Psoas muscle (tissue), 8 donors: Measurements from ENCODE around the gene AOC2. TPM values are rescaled to one million over a fixed set of nuclear protein-coding genes. Genes with fewer than 3 reads are reported as not detected.

Source experiments
- ATAC-seq, 4 donors: fragments of 200-7000 bp; cut with Tn5 transposase; one replicate each; pipeline ENCODE4 v1.9.1; 2020; ENCODE audit warnings: moderate library complexity in 3 of 4, mild to moderate bottlenecking in 2 of 4
- DNase-seq, 2 donors: peaks; one replicate each; pipeline ENCODE4 v3.0.0-alpha.2; 2020
- H3K27ac ChIP-seq: fragments of 200-600 bp; one replicate; pipeline ENCODE4 v1.8.0; 2022
- H3K27me3 ChIP-seq, 3 donors: fragments of 200-600 bp in 1 of 3; one replicate each; pipeline versions ENCODE4 v1.6.1 to v1.8.0; 2013 to 2022; ENCODE audit warnings: low read length in 2 of 3, mild to moderate bottlenecking in 2 of 3, moderate library complexity in 1 of 3; ENCODE audit not compliant: insufficient read depth in 3 of 3
- H3K36me3 ChIP-seq, 2 donors: fragments of 200-600 bp in 1 of 2; one replicate each; pipeline versions ENCODE4 v1.6.1 to v1.8.0; 2013 to 2022; ENCODE audit warnings: low read depth in 1 of 2, mild to moderate bottlenecking in 1 of 2, moderate library complexity in 1 of 2; ENCODE audit not compliant: insufficient read depth in 1 of 2
- H3K4me1 ChIP-seq: fragments of 200-600 bp; one replicate; pipeline ENCODE4 v1.8.0; 2022
- H3K4me3 ChIP-seq: fragments of 200-600 bp; one replicate; pipeline ENCODE4 v1.8.0; 2022; ENCODE audit warnings: mild to moderate bottlenecking
- H3K9me3 ChIP-seq: fragments of 200-600 bp; one replicate; pipeline ENCODE4 v1.8.0; 2022
- CTCF ChIP-seq: fragments of 200-600 bp; IDR thresholded peaks from one replicate; pipeline ENCODE4 v1.8.0; 2022; ENCODE audit warnings: antibody characterized with exemption
- WGBS, 3 donors: extraction: QIAGEN DNeasy Blood & Tissue Kit; methylation state at CpG; one replicate each; pipeline versions ENCODE4 v1.1.6 to v1.1.7; 2013; 5-methylcytosine and 5-hydroxymethylcytosine counted together
- intact Hi-C, 2 donors: fragments of 100-400 bp; cut with DNase I; formaldehyde crosslinking; loops; one replicate each; pipeline versions ENCODE4 v1.11.0 to v1.14.2; 2022
- polyA plus RNA-seq, 3 donors: library from polyadenylated mRNA; stranded (reverse); fragments of 200-250 nt; gene quantifications; one replicate each; pipeline ENCODE4 v1.2.3, GENCODE V29; 2013
- total RNA-seq, 4 donors: library from RNA; stranded (reverse); fragmentation: NEBNext Ultra II Directional in 2 of 4; extraction: Animal tissue kit (Norgen Biotek cat#: 25700) in 2 of 4; gene quantifications; one replicate each; pipeline versions ENCODE4 v1.2.1 to v1.2.4, GENCODE V29; 2021 to 2023
- donor health status: healthy with polysubstance abuse.
- donor health status: DM: no; HTN: no; CAD: no; lungs with moderate emphysema.
- donor health status: Bipolar disorder and iron deficiency.
- donor health status: healthy.
- donor health status: DM: yes; HTN: yes; CAD: no.
- donor health status: DM: no; HTN: no; CAD: no.
- donor health status: DM: no; HTN: no; CAD: no.
- donor health status: DM: yes; HTN: yes; CAD: no.

The AOC2 gene
- total and polyA plus RNA-seq, 7 donors, result 0.08 to 1.6 (median 0.60) TPM

- H3K4me1 ChIP-seq, result peaks cover 22% of the 10 kb centered on the region
- WGBS, 3 donors, result 5 to 6% (median 6%) methylated on average over 18 of the region's 18 CpGs
- peak overlapping the region; percentile 97 for H3K4me3 ChIP-seq
- peaks cover 8 to 43% of the 10 kb centered on the region in 2 donors for H3K36me3 ChIP-seq
- TF ChIP-seq CTCF, result no peak
- H3K9me3 ChIP-seq, result no peaks in the 10 kb centered on the region
- ATAC-seq, result peak; percentile 10 to 29 (median 18)
- intact Hi-C loops, result no loop called here
- H3K27me3 ChIP-seq, result no peaks in the 10 kb centered on the region
- peak overlapping the region; percentile 97 for H3K27ac ChIP-seq
- no peak for DNase-seq
These were observed 10.5 kb upstream of the AOC2 start for GRCh38 chr17:42833767-42834422.

- no peak for TF ChIP-seq CTCF
- H3K36me3 ChIP-seq, result peaks cover 8 to 62% of the 10 kb centered on the region in 2 donors
- H3K4me1 ChIP-seq, result peaks cover 22% of the 10 kb centered on the region
- H3K27ac ChIP-seq, result no peak overlapping the region
- H3K4me3 ChIP-seq, result no peak overlapping the region
- no peak for DNase-seq
- ATAC-seq, result no peak
- H3K9me3 ChIP-seq, result no peaks in the 10 kb centered on the region
- H3K27me3 ChIP-seq, result no peaks in the 10 kb centered on the region
- intact Hi-C loops, result no loop called here
- 96 to 98% (median 97%) methylated on average over 6 of the region's 6 CpGs for WGBS, 3 donors
These were observed 8.6 kb upstream of the AOC2 start for GRCh38 chr17:42835732-42836131.

GRCh38 chr17:42841975-42842685 lies 2.2 kb upstream of the AOC2 start:
- ATAC-seq, result no peak
- no peak overlapping the region for H3K27ac ChIP-seq
- peaks cover 23 to 88% of the 10 kb centered on the region in 2 donors for H3K36me3 ChIP-seq
- WGBS, 3 donors, result 76 to 79% (median 77%) methylated on average over 11 of the region's 11 CpGs
- TF ChIP-seq CTCF, result no peak
- DNase-seq, result no peak
- H3K27me3 ChIP-seq, result no peaks in the 10 kb centered on the region
- H3K9me3 ChIP-seq, result no peaks in the 10 kb centered on the region
- H3K4me1 ChIP-seq, result no peaks in the 10 kb centered on the region
- intact Hi-C loops, result loop anchor here in 1 of 2 donors (5.0 kb wide), 1 partner anchor 90 kb away; no protein-coding TSS in a partner anchor
- no peak overlapping the region for H3K4me3 ChIP-seq

- Histone ChIP-seq H3K27me3 (no peaks in the 10 kb centered on the region), H3K36me3 (peaks cover 15 to 75% of the 10 kb centered on the region in 2 donors), H3K4me1 (no peaks in the 10 kb centered on the region), H3K27ac (no peak overlapping the region), H3K9me3 (no peaks in the 10 kb centered on the region), H3K4me3 (no peak overlapping the region)
- intact Hi-C loops, result loop anchor here (1.0 to 5.0 kb wide), 2 partner anchors 89 to 94 kb away; no protein-coding TSS in a partner anchor
- TF ChIP-seq CTCF, result peak; percentile 93
- ATAC-seq (peak; percentile 50 to 85 (median 74)), DNase-seq (no peak)
- 27 to 39% (median 32%) methylated on average over 6 of the region's 6 CpGs for WGBS, 3 donors
These were observed 934 bp upstream of the AOC2 start for GRCh38 chr17:42843358-42843934.
